Stimulated activated CD4-positive, alpha-beta T cell treated with anti-CD3 and anti-CD28 coated beads, Interleukin-12 subunit alpha, Interleukin-12 subunit beta, amount 100 ng/mL, for 48 hours (primary cell): ENCODE data around the gene SPNS3.

Source experiments
- DNase-seq, 3 donors: peaks; one replicate each; pipeline ENCODE4 v3.0.0-alpha.2; 2020; ENCODE audit warnings: low read depth in 2 of 3, low spot score in 1 of 3

The SPNS3 gene

DNA sequence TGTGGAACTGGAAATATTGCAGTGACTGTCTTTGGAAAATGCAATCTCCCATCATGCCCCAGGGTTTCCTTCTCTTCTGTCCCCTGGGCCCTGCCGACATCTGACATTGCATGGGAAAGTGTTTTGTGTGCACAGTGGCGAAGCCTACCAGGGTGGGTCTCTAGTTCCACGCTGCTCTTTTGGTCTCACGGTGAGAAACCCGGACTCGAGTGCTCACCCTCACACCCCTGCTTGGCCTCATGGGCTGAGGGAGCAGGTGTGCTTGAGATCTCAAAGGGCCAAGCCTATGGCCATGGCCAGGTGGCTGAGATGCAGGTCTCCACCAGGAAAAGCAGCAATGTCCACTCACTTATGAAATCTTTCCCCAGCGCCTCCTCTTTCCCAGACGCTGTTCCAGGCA lies 32.0 kb downstream of the SPNS3 start:
- no peak for DNase-seq

DNA sequence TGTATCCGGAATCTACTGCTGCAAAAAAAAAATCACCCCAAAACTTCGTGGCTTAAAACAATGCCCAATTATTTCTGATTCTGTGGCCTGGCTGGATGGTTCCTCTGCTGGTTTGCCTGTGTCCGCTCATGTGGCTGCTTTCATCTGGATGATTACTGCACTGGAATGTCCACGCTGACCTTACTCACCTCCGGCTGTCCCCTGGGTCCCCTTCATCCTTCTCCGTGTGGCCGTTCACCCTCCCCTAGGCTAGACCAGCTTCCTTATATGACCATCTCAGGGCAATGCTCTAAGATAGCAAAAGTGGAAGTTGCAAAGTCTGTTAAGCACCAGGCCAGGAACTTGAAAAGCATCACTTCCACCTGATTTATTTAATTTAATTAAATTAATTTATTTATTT lies 33.5 kb downstream of the SPNS3 start:
- DNase-seq, result no peak

DNA sequence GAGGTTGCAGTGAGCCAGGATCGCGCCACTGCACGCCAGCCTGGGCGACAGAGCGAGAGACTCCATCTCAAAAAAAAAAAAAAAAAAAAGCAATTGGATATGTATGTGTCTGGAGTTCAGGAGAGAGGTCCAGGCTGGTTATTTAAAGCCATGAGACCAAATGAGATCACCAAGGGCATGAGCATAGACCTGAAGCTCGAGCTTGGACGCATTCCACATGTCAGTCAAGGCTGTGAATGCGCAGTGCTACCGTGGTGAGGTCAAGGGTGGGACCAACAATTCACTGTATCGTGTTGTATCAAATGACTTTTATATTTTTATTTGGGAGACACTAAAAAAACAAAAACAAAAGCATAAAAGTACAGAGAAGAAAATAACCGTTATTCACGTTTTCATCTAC lies 35.8 kb downstream of the SPNS3 start:
- DNase-seq, result no peak

DNA sequence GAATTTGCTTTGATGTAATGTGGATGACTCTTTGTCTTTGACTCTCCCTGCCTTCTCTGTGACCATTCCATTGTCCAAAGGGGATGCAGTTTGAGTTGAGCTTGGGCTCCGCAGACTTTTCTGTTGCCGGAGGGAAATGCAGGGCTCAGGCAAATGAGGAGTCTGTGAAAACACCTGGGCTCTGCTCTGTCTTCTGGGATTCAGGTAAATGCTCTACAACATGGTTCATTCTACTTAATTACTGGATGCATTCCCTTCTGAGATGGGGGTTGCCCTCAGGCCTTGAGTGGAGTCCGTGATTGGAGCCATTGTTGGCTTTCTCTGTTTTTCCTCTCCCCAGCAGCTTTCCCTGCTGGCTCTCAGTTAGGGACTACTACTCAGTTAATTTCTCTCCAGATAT lies 38.5 kb downstream of the SPNS3 start:
- DNase-seq, result no peak

DNA sequence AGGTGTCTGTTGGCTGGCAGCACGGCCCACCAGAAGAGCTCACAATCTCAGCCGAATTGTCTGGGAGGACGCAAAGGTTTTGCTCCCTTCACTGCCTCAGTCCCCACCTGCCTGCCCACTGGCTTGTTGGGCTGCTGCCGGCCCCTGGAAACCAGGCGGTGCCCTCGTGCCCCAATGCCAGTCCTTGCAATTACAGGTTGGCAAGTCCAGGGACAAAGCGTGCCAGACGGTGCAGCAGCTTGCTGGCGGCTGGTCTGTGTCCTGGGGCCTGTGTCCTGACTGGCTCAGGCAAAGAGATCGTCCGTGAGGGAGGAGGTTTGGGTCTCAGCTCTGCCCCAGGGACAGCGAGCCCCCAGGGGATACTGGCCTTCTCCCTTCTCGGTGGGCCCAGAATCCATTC lies 40.4 kb downstream of the SPNS3 start:
- no peak for DNase-seq

DNA sequence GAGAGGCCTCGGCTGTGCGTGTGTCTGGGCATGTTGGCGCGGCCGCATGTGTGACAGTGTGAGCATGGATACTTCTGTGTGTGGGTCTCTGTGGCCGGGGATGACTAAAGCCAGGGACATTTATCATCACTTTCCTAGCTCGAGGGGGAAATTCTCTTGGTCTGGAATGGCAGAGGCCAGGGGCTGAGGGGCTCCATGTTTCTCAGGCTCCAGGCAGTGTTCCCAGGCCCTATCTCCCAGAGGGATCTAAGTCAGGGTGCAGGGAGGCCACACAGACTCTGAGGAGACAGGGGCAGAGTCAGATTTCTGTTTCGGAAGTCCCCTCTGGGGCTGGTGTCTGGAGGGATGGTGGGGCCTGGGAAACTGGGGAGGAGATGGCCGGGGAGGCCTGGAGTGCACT lies 41.3 kb downstream of the SPNS3 start:
- DNase-seq, result no peak

DNA sequence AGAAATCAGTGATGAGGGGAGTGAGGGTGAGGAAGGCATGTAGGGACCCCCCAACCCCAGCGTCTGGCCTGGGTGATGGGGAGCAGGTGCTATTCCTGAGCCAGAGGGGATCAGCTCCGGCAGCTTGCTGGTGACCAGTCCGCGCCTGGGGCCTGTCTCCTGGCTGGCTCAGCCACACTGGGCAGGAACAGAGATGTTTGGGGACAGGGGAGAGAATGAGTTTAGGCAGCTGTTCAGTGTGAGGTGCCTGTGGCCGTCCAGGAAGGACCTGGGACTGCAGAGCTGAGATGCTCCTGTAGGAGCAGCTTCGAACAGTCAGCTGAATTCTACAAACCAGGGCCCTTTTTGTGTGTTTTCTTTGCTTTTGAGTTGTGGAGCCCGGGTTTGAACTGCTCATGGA lies 41.7 kb downstream of the SPNS3 start:
- DNase-seq, result no peak

DNA sequence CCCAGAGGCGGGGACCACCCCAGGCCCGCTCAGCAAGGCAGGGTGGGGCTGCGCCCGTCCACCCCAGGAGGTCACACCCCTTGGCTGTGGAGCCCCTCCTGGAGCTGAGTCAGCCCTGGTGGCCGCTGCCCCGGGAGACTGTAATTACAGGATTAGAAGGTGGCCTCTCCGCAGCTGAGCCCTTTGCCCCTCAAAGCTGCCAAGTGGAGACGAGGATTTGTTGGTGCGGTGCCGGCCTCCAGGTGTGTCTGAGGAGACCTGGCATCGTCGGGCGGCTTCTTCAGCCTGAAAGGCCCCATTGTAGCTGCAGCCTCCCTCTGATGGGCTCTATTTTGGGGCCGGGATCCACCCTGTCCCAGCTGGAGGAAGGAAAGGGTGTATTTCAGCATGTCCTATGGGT lies 42.3 kb downstream of the SPNS3 start:
- DNase-seq, result no peak

DNA sequence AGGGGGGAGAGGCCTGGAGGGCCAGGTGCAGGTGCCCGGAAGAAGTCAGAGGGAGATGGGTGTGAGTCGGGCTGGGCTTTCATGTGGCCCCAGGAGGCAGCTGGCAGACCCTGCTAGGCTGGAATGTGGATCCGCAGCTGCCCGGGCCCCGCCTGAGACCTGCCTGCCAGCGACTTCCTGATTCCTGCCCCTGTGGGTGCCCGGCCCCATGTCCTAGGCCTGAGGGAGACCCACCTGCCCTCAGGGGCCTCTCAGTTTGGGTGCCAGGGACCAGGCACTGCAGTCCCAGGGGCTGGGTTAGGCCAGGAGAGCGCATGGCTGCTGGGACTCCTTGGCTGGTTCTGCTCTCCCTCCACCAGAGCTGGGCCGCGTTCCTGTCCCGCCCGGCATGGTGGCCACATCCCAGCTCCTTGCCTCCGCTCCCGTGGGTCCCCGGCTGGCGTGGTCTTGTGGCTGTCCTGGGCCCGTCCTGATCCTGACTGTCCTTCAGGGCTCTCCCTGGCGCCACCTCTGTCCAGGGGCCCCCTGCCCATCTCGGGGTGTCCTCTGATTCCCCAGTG lies 42.9 kb downstream of the SPNS3 start:
- DNase-seq, result no peak

DNA sequence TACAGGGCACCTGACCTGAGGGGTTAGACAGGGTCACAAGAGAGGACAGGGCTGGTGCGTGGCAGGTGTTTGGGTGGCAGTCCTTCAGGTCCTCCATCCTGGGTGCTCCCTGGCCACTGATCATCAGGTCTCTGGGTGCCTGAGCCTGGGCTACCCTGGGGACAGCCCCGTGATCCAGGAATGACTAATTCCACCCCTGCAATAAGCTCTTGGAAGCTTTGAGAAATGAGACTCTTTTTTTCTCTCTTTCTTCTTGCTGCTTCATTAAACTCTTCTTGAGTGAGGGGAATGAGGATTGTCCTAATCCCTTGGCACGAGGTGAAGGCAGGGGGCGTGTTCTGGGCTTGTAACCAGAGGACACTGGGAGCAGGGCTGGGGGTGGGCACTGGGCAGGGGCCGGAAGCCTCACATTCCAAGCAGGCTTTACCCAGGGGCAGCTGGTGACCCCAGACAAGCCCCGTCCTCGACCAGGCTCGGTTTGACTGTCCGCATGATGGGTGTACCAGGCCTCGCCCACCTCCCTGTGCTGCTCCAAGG lies 43.6 kb downstream of the SPNS3 start:
- no peak for DNase-seq

DNA sequence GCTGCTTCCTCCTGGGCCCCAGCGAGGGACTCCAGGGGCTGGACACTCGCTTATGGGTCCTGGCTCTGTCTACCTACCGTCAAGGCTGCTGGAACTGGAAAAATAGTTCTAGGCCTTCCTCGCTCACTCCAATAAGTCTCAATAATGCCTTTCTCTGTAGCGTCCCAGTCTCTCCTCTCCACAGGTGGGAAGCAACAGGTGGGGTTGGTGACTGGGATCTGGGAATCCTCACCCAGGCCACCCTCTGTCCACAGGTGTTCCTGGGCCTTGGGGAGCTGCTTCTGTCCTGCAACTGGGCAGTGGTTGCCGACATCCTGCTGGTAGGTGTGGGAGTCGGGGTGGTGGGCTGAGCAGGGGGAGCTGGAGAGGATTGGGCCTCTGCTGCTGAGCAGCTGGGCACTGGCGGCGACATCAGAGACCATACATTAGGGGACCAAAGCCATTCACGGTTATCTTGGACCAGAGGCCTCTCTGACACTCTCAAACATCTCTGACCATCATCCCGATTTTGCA lies 44.6 kb downstream of the SPNS3 start:
- DNase-seq, result no peak

DNA sequence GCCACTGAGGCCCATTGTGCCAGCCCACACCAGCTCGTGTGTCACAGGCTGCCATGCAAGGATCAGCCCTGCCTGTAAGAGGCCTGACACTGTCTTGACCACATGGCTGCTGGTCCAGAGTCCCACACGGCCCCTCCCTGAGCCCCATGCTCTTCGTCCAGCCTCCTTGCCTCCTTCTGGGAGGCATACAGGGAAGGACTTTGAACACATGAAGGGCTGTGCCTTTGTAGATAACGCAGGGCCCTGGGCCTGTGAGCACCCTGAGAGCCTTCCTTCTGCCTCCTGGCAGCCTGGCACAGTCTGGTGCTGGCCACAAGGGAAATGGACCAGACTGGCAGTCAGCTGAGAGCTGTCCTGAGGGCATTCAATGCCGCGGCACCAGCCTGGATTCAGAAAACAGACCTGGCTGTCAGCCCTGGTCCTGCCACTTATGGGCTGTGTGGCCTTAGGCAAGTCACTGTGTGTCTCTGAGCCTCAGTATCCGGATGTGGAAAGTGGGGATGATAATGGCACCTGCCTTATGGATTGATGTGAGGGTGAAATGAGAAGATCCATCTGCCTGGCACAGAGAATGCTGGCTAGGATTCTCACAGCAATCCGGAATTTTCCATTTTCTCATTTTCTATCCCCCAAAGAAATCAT lies 45.7 kb downstream of the SPNS3 start:
- no peak for DNase-seq

DNA sequence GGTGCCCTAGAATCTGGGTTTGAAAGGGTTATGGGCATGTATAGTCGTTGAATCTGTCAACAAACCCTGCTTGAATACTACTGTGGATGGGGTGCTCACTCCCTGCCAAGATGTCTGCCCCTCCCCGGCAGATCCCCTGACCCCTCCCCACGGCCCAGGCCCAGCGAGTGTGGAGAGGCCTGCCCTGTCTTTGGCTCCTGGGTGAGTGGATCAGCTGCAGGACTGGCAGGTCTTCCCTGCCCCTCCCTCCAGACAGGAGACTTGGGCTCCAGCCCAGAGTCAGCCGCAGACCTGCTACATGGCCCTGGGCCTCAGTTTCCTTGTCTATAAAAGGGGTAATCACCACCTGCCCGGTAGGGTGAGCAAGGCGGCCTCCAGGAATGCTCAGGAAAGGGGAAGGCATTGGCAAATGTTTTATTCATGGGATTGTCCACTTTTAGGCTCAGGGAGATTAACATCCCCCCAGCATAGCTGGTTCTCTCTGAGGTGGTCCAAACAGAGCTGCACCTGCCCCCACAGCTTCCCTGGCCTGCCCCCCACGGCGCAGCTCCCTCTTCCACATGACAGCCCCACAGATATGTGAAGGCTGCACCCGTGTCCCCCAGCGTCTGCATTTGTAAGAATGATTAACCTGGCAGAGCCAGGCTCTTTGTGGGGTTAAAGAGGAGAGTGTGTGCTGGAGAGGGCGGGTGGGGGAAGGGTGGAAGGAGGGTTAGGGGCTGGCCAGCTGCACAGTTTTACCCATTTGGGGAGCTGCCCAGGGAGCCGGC lies 46.4 kb downstream of the SPNS3 start:
- DNase-seq, result no peak

DNA sequence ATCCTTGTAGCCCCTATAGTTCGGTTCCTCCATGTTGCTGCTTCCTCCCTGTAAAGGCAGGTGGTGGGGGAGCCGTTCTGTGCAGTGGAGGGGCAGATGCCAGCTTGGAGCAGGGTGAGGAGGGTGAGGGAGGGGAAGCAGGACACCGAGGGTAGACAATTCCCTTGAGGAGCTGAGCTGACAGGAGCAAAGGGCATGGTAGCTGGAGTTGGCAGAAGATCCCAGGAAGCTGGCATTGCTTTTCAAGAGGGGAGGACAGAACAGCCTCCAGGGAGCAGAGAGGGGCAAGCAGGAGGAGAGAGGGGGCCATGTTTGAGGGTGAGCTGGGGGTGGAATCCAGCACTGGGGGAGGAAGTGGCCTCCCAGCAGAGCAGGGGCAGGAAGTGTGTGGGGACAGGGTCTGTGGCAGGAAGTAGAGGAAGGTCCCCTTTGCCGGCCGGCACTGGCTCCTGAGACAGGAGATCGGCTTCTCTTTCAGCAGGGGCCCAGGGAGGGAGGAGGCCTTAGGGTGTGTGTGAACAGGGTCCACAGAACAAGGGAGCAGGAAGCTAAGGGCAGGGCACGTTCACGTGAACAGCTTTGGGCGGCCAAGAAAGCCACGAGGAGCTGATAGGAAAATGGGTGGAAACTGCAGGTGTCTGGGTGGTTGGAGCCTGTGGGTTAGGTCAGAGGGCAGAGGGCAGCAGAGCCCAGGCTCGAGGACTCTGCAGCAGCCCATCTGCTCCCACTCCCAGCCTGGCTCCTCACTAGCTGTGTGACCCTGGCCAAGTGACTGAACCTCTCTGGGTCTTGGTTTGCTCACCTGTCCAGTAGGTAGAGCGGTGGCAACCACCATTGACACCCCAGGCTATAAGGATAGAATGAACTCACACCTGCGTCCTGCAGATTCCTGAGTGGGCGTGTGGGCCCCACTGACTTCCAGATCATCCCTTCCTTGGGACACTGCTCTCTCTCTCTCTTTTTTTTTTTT lies 47.5 kb downstream of the SPNS3 start:
- DNase-seq, result peak in 1 of 3 donors; percentile 20

DNA sequence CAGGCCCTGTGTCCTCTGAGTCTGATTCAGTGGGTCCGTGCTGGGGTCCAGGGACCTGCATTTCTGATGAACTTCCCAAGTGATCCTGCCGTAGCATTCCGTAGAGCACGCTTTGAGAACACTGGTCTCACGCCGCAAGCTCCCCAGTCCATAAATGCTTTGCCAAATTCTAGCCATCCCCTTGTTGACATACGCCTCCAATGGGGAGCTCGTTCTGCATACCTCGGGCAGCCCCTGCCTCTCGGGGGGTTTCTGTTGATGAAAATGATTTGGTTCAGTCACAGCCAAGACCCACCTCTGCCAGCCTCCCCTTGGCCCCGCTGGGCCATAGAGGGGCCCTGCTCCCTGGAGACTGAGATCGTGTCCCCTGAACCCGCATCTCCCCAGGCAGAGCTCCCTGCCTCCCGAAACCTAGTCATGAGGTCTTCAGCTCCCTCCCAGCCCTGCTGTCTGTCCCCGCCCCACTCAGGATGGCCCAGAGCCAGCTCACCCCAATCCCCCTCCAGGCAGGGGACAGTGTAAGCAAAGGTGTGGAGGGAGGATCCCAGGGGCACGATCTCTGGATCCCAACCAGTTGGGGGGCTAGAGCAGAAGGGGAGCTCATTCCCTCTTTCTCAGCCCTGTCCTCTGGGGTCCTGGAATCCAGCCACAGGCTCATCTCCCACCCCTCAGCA lies 48.7 kb downstream of the SPNS3 start:
- no peak for DNase-seq

DNA sequence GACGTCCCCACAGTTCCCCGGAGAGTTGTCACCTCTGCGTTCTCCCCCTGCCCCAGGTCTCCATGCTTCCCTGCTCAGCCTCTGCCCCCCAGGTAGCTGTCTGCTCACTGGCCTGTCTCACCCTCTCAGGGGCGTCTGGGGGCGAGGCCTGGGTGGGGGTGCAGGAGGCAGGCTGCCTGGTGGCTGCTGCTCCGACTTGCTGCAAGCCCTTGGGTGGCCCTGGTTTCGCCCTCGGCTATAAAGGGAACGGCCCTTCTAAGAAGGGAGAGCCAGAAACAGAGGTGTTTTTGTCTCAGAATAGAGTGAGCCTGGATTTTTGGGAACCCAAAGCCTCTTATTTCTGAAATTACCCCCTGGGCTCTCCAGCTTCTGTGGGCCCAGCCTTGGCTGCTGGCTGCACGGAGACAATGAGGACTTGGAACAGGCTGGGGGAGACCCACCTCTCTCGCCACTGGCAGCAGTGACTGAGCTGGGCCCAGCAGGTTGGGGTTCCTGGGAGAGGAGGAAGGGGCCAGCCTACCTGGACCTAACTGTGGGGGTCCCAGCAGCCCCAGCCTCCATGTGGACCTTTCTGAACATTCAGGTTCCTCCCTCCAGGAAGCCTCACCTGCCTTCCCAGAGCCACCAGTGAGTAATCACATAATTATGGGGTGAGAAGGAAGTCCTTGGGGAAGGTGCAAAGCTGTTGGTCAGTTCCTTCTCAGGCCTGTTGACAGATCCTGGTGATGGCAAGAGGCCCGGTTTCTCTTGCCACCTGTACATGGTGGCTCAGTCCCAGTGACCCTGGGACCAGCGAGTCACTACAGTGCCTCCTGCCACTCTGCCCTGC lies 49.5 kb downstream of the SPNS3 start:
- no peak for DNase-seq

DNA sequence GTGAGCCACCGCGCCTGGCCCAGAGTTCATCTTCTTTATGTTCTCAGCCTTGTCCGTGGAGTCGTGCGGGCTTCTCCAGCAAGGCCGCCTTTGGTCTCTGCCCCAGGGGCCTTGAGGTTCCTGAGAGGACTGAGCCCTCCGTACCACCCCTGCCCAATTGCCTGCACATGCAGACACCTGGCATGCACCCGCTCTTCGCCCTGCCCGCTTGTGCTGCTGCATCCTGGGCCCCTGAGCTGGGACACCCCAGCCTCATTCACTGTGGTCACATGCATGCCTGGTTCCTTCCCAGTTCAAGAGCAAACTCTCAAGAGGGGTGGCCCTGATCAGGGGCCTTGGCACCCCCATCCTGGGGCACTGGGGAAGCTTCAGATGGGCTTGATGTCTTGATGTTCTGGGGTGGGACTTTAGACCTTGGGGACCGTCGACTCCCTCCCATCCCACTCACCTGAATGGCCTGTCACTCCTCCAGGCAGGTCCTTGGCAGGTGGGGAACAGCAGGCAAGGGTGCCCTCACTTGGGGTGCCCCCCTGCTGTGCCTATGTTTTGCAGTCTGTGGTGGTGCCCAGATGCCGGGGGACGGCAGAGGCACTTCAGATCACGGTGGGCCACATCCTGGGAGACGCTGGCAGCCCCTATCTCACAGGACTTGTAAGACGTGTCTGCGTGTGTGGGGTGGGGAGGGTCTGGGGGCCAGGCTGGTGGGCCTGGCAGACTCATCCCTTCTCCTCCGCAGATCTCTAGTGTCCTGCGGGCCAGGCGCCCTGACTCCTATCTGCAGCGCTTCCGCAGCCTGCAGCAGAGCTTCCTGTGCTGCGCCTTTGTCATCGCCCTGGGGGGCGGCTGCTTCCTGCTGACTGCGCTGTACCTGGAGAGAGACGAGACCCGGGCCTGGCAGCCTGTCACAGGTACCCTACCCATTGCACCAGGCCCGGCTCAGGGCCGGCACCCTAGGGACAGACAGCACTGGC lies 52.2 kb downstream of the SPNS3 start:
- peak in 1 of 3 donors; percentile 31 for DNase-seq

DNA sequence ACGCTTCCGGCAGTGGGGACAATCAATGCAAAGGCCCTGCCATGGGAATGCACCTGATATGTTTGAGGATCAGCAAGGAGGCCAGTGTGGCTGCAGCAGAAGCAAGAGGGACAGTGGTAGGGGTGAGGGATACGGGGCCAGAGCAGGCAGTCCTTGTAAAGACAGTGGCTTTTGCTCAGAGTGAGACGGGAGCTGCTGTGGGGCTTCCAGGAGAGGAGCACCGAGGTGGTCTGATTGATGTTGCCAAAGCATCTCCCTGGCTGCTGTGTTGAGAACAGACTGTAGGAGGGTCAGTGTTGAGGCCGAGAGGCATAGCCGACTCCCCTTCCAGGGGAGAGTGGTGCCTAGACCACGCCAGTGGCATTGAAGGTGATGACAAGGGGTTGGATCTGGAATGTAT lies 53.6 kb downstream of the SPNS3 start:
- DNase-seq, result no peak
